ACHN (cell line): ENCODE data around the gene ZRANB1.

Source experiments
- DNase-seq: peaks from one replicate; pipeline ENCODE4 v3.0.0-alpha.2; 2015
- in situ Hi-C: cut with HindIII; loops from 2 replicates; pipeline ENCODE4 v1.10.0; 2017; ENCODE audit warnings: low sequenced_read_pairs, low pct_ligation_motif_present, low pct_unique_long_range_greater_than_20kb

ZRANB1 gene

DNA sequence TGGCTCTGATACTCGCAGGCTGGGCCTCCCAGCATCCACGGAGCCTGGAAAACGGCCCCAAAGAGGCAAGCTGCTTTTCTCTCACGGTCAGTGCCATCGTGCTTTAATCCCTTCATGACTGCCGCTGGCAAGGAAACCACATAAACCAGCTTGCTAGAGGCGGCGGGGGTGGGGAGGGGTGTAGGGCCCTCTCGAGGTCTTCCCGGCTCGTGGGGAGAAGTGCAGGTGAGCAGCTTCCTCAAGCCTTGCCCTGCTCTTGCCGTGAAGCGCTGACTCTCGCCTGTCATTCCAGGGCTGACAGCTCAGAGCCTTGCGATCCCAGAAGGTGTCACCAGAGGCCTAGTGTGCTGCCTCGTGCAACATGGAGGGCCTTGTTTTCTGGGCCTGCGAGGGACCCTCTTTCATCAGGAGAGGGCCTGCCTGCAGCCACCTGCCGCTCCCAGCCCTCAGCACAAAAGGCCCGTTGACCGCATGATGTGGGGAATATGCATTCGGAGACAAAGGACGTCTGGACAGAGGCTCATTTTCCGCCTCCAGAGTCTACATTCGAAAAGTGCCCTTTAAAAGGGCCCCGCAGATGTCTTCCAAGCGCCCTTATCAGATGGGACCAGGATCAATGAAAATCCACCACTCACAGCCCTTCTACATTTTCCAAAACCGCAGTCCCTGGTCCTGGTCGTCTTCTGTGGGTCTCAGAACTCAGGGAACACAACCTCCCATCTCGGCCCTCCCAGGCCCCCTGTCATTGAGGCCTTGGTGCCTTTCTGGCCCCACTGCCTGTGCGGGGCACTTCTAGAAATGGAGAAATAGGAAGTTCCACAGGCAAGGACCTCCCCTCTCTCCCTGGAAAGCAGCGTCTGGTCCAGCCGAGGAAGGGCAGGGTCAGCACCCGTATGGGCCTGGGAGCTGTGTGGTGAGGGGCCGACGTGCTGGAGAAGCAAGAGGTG lies 58.7 kb downstream of the ZRANB1 start:
- in situ Hi-C loops = no loop called here
- no peak for DNase-seq

- in situ Hi-C loops = no loop called here
- DNase-seq = no peak
These were observed 59.6 kb downstream of the ZRANB1 start for GRCh38 chr10:125001313-125002046.

GRCh38 chr10:125002047-125002422 lies 60.1 kb downstream of the ZRANB1 start:
- in situ Hi-C loops = no loop called here
- DNase-seq = no peak

DNA sequence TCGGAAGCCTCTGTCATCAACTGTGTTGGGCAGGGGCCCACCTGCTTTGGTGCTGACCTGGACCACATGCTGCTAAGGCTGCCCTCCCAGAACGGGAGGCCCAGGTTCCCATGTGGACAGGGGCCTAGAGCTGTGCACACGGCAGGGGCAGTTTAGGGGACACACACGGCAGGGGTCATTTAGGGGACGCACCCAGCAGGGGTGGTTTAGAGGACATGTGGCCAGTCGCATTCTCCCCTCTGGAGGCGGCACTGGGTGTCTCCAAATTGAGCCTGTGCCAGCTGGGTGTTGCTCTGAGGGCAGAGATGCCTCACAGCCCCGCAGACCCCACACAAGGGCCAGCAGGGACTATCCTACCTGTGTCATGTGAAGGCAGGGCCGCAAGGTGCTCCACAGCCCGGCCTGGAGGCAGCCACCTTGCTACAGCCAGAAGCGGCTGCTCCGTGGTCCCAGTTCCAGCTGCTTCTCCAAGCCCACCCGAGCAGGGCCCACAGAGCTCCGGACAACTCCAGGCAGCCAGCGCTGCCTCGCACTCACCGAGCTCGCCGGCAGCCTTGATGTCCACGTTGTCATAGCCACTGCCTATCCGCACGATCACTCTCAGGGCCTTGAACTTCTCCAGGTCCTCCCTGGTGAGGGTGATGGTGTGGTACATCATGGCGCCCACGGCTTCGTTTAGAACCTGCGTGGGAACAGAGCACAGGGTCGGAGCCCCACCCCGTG lies 60.7 kb downstream of the ZRANB1 start:
- in situ Hi-C loops = no loop called here
- DNase-seq = no peak

DNA sequence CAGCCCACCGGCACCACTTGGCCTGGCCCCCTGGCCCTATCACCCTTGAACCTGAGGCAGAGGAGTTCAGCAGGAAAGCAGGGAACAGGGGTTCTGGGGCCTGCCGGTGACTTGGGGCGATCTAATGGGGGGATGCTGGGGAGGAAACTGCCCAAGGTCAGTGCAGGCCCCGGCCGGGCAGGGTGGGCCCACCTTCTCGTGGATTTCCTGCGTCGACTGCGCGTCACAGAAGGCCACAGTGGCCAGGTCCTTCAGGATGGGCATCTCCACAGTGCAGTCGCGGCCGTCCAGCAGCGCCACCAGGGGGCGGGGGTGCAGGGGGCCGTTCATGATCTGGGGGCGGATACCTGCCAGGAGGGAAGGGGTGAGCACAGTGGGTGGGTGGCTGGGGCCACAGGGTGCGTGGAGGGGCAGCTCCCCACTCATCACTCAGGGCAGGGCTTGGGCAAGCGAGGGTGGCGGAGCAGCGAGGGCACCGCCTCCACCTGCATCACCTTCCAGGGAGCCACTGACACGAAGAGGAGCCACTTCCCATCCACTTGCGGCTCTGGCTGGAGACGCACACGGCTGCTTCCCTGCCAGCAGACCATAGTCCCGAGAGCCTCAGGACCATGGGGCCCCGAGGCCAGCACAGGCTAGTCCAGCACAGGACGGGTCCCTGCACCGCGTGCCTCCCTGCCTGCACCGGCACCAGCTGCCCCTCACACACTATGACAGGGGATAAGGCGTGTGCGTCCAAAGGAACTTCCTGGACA lies 61.4 kb downstream of the ZRANB1 start:
- in situ Hi-C loops = no loop called here
- no peak for DNase-seq

DNA sequence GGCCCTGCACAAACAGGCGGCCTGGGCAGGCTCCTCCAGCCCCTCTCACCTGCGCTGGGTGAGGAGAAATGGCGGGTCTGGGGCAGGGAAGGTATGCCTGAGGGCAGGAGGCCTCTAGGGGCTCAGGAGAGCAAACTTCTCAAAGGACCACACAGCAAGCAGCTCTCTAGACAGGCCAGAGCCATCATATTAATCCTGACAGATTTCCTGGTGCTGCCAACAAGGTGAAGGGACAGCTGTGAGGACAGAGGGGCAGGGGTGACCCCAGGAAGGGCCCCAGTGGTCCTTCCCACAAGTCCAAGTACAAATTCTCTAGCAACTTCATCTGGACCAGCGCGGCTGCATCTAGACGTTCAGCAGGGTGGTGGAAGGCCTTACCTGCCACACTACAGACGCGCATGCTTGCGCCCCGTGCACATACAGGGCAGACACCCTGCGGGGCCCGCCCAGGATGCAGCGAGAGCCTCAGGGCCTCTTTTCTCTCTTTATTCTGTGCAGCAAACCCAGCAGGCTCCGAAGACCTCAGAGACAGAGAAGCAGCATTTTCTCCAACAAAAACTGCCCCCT lies 62.1 kb downstream of the ZRANB1 start:
- in situ Hi-C loops = no loop called here
- no peak for DNase-seq

DNA sequence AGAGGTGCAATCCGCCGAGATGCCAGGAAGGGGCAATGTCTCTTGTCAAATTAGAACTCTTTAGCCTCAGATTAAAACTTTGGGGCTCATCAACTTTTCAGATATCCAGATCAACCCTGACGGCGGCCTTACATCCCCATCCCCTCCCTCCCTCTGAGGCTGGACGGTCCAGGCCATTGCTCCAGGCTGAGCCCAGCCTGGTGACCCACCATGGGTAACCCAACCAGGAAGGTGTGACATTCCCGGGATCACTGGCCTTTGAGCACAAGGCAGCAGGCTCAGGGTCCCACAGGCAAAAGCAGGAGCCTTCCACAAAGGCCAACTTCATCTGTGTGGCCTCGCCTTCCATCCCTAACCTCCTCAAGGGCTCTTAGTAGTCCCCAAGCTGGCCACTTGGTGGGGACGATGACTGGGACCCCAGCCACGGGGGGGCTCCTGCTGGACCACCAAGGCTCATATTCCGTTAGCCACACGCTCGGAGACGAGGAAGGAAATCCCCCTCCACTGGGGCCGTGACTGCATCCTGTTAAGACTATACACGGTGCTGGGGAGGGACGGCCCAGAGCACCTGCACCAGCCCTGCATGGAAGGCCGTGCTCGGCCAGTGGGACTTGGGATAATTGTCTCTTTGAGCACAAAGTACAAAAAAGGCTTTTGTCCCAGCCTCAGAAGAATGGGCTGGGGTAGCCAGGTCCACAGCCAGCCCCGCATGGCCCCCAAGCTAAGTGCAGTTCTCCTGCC lies 62.8 kb downstream of the ZRANB1 start:
- in situ Hi-C loops = no loop called here
- no peak for DNase-seq

DNA sequence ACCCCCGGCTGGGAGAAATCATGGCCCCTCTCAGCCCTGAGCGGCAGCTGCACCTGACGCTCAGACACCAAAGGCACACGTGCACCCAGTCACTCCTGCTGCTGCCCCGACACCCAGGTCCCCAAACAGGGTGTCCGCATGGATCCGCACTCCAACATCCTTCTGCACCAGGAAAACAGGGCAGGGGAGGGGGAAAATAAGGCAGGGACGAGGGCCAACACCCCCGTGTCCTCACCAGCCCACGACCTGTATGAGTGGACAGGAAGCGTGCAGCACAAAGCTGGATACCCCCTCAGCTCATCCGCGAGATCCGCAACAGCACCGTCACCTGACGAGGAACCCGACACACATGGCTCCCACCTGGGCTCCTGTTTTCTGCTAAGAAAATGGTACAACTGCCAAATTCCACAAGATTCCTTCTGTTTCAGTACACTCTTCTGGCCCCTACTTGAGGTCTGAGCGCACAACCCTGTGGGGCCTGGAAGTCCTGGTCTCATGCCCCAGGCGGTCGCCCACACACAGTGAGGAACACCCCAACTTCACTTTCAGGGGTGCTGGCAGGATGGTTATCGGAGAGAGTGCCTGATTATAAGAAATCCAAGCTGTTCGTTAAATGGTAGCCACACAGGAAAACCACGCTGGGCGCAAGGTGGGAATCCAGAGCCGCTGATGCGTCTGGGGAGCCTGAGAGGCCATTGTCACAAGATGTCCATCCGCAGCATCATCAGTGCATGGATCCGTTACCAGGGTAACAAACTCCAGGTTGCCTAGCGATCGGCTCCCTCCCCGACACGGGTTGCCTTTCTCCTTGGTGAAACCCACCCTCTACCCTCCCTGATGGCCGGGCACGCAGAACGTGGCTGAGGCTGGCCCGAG lies 63.6 kb downstream of the ZRANB1 start:
- in situ Hi-C loops = no loop called here
- DNase-seq = no peak

GRCh38 chr10:125006188-125006680 lies 64.3 kb downstream of the ZRANB1 start:
- in situ Hi-C loops = no loop called here
- no peak for DNase-seq

GRCh38 chr10:125006921-125007426 lies 65.1 kb downstream of the ZRANB1 start:
- in situ Hi-C loops = no loop called here
- DNase-seq = no peak

DNA sequence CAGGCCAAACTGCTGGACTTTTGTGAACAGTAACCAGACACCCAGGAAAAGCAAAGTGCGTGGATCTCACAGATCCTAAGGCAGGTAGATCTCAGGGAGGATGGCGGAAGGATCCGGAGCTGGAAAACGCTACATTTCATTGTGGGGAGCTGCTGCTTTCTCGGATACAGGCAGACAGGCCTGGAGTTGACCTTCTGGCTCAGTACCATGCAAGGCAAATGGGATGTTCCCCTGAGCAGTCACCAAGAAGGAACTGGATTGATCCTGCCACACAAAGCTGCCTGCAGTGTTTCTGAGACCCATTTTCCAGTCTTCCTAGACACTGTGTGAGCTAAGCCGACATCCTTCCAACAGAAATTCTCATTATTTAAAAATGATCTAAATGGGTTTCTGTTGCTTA lies 65.5 kb downstream of the ZRANB1 start:
- no peak for DNase-seq
- in situ Hi-C loops = no loop called here

DNA sequence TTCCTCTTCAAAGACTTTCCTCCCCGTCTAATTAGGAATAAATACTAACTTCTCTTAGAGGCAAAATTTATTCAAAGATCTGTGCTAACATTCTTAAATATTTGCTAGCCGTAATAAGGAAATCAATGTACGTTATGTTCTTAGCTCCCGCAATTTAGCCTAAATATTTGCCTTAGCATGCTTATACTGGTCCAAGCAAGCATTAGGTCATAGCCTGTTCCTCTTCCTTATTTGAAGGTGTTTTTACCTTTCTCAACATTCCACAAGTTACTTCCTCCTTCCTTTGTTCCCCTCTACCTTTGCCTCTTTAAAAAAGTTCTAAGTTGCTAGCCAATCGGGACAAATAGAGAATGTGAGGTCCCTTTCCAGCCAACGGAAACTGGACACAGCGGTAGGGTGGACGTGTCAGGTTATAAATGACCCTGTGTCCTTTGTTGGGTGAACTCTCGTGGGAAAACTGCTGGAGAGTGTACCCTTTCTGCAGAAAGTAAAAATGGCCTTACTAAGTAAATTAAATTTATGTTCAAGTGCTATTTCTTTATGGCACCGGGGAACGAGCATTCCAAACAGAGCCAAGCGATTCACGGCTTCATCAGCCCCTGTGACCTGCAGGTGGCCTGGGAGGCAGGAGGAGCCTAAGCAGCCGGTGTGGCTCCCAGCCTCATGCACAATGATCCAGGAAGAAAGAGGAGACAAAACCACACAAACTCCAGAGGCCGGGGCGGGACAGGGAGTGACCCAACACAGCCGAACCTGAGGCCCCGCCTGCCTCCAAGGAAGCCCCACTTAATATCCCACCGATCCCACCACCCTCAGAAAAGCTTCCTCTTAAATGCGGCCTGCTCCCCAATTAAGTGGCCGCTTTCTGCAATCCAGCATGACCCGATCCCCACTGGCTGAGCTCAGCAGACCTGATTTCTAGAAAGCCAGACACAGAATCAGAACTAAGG lies 67.0 kb downstream of the ZRANB1 start:
- no peak for DNase-seq
- in situ Hi-C loops = no loop called here

DNA sequence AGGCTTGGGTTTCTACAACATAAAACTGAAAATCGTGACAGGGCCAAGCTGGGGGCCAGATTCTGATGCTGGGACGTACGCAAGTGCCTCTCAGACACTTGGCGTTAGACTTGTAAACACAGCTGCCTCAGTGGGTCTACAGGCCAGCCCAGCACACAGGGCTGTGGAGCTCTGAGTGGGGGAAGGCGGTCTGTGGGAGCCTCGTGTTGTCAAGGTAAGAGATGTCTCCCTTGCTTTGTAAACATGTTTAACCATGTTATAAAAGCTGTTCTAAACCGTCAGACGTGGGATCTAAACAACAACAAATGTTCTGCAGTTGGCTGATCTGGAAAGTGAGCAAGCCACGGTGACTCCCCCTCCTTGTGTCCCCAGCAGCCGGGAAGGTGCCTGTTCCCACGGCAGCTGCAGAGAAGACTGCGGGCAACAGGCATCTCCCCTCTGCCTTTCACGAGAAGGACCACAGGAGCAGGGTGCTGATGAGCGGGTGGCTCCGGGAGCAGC lies 67.8 kb downstream of the ZRANB1 start:
- in situ Hi-C loops = no loop called here
- DNase-seq = no peak

DNA sequence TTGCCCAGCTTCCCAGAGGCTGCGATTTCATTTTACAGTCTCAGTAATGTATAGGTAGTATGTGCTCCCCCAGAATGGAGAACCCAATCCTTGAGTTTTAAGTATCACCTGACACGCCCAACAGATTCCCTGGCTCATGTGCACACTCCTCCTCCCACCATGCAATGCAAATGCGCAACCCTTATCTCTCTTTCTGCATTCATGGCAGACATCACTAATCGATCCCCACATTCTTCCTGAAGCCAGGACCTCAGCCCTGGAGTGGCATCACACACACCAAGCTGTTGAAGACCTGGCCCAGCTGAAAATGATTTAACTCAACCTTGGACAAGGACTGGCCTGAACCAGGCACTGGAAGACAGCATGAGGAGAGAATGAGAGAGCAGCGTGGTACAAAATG lies 68.4 kb downstream of the ZRANB1 start:
- in situ Hi-C loops = no loop called here

GRCh38 chr10:125011171-125011925 lies 69.4 kb downstream of the ZRANB1 start:
- in situ Hi-C loops = no loop called here
- no peak for DNase-seq

More for the DNA sequence above, 68.4 kb downstream of the ZRANB1 start:
- DNase-seq = no peak
